ENCODE measurements around the gene BTAF1.

BTAF1 gene

GRCh38 chr10:91908337-91909116 is 15.0 kb upstream of the BTAF1 start:
- peak; percentile 44 to 55 for DNase-seq (ENCODE audit: low read depth in 1 of 2, low spot score in 1 of 2)

- no peak for DNase-seq (ENCODE audit: low read depth in 1 of 2, low spot score in 1 of 2)
Observed at GRCh38 chr10:91909117-91909677, 14.4 kb upstream of the BTAF1 start, which contains the start of gene FGFBP3. Gene FGFBP3 (minus strand): TSS chr10:91909486. CDS start chr10:91908969, 517 bp downstream.

- no peak for DNase-seq (ENCODE audit: low read depth in 1 of 2, low spot score in 1 of 2)
Observed at GRCh38 chr10:91910467-91910866, 13.1 kb upstream of the BTAF1 start.

- no peak for DNase-seq (ENCODE audit: low read depth in 1 of 2, low spot score in 1 of 2)
Observed at GRCh38 chr10:91919651-91920050, 3.9 kb upstream of the BTAF1 start.

DNA sequence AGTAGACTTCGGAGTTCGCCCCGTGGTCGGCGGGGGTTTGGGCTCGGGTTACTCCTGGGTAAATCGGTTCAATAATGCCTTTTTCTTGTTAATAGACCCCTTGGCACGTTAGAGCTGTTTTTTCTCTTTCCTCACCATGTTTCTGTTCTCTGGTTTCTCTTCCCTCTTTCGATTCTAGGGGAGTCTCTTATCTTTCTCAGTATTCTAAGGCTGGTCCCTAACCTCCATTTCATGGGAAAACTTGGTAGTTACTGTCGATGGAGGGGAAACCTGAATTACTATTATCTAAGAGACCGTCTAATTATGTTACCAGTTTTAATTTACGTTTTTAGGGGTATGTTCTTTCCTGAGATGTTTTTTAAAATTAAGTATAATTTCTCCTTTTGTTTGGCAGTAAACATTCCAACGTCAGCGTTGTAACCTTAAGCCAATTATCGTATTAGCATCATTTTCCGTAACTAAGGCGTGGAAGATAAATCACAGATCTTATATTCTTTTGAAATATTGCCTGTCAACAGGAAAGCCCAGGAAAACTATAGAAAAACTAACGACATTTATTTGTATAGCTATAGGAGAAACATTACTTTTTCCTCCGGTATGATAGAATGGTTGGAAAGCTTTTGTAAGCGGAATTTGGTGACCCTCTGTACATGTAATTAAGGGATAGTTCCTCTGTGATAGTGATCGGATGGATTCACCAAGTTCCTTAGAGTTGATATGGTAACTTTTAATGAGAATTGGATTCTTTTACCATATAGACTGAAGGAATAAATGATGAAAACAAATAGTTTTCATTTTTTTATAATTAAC is 847 bp downstream of the BTAF1 start:
- no peak for DNase-seq (ENCODE audit: low read depth in 1 of 2, low spot score in 1 of 2)

DNA sequence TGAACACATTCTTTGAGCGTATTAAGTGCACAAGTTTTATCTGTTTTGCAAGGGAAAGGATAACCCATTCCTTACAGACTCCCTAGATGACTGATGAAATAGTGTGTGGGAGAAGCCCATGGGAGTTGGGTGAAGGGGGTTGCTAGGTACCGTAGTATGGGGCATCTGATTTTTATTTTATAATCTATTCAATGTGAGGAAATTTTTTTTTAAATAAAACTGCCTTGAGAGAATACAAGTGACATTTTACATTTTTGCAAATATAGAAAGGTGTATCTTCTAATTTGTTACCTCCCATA is 1.4 kb downstream of the BTAF1 start:
- DNase-seq (ENCODE audit: low read depth in 1 of 2, low spot score in 1 of 2) = no peak

DNA sequence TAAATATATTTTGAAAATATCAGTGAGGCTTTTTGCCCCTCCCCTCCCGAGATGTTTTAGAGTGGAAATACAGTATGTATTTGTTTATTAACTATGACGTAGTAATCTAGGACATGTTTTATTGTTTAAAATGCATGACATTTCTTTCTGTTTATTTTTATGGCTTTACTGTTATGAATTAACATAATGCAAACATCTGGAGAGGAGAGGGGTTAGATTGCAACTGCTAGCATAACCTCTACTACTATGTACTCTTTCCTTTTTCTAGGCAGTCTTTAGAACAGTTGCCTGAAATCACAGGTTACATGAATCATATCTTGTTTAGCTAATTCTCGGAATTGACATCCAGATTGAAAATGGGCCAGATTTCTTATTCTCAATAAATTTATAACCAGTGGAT is 7.4 kb downstream of the BTAF1 start:
- no peak for DNase-seq (ENCODE audit: low read depth in 1 of 2, low spot score in 1 of 2)

DNA sequence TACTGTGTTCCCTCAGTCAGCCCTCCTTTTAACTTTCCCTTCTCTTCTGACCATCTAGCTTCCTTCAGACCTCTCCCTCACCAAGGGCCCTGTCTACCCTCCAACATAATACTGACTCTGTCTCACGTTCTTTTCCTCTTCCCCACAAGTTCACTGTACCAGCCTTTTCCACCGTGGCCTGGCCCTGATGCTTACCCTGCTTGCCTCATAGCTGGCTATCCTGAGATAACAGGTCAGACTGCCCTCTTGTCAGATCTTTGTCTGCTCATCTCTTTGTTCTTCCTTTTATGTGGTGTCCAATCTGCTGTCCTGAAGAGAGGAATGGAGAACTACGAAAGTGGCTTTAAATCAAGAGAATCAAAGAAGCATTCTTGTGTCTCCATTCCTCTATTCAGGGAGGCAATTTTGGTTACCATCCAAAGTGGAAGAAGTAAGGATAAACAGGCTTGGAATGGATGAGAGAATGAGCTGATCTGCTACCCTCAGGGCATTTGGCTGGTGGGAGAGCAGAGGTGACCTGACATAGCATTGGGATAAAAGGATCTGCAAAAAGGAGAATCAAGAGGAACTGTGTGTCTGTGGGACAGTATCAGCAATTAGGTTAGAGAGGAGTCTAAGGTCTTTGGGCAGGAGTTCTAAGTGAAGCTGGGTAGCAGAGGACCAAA is 8.1 kb downstream of the BTAF1 start:
- DNase-seq (ENCODE audit: low read depth in 1 of 2, low spot score in 1 of 2) = no peak

GRCh38 chr10:91932737-91933136 is 9.2 kb downstream of the BTAF1 start:
- DNase-seq (ENCODE audit: low read depth in 1 of 2, low spot score in 1 of 2) = no peak

GRCh38 chr10:91935886-91936285 is 12.3 kb downstream of the BTAF1 start:
- no peak for DNase-seq (ENCODE audit: low read depth in 1 of 2, low spot score in 1 of 2)

DNA sequence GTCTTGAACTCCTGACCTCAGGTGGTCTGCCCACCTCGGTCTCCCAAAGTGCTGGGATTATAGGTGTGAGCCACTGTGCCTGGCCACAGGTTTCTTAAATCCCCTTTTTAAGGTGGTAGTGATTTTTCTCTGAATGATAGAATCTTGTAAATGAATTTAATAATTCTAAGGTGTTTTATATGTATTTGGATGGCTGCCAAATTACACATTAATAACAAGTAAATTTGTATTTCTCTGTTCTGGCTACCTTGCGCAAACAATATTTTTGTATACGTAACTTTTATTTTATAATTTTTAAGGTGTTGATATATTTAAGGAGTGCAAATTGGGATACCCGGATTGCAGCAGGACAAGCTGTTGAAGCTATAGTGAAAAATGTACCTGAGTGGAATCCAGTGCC is 16.1 kb downstream of the BTAF1 start:
- DNase-seq (ENCODE audit: low read depth in 1 of 2, low spot score in 1 of 2) = no peak

DNA sequence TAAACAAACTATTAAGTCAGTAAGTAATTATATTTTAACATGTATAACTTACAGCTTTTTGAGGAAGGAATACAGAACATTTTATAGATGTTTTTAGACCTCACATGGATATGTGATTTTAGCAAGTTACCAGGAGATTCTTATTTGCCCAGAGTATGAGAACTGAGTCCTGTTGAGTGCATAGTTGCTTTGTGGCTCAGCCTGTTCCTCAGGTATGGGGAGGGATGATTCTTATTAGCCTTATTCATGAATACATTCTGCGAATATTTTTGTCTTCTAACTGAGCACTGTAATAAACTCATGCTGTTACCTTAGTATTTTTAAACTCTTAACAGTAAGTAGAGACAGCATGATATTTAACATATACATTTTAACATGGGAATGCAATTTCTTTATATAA is 17.9 kb downstream of the BTAF1 start:
- DNase-seq (ENCODE audit: low read depth in 1 of 2, low spot score in 1 of 2) = no peak

GRCh38 chr10:91944880-91945630 is 21.5 kb downstream of the BTAF1 start:
- no peak for DNase-seq (ENCODE audit: low read depth in 1 of 2, low spot score in 1 of 2)

GRCh38 chr10:91953600-91954160 is 30.1 kb downstream of the BTAF1 start:
- no peak for DNase-seq (ENCODE audit: low read depth in 1 of 2, low spot score in 1 of 2)

- DNase-seq (ENCODE audit: low read depth in 1 of 2, low spot score in 1 of 2) = no peak
Observed at GRCh38 chr10:91955114-91955513, 31.5 kb downstream of the BTAF1 start.

DNA sequence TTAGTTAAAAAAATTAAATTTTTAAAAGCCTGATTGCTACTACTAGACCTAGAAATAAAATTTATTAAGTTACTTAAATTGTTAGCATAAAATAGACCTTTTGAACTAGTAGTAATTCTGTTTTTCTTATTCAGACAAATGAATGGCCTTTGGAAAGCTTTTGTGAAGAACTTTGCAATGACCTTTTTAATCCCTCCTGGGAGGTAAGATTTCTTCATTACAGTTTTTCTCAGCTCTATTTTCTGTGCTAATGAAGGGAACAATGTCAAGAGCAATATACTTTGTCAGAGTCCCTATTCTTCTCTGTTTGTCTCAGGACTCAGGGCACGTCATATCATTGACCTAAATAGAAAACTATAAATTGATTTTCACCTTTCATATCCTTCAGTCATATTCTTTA is 33.5 kb downstream of the BTAF1 start:
- DNase-seq (ENCODE audit: low read depth in 1 of 2, low spot score in 1 of 2) = no peak

GRCh38 chr10:91969297-91969696 is 45.7 kb downstream of the BTAF1 start:
- no peak for DNase-seq (ENCODE audit: low read depth in 1 of 2, low spot score in 1 of 2)

DNA sequence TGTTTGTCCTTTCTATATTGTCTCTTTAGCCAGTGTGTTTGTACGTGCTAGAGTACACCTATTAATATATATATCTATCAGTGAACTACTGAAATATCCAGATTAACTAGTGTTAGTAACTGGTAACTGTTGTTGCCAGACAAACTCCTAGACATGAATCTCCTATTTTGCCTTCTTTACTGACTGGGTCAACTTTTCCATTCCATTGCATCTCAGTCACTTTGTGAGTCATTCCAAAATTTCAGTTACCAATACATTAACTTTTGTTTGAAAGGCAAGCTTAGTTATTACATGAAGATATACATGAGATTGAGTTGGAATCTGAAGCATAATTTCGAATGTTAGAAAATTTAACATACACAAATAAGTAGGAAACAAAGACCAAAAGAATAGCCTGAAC is 51.4 kb downstream of the BTAF1 start:
- no peak for DNase-seq (ENCODE audit: low read depth in 1 of 2, low spot score in 1 of 2)

GRCh38 chr10:91975438-91975837 is 51.9 kb downstream of the BTAF1 start:
- DNase-seq (ENCODE audit: low read depth in 1 of 2, low spot score in 1 of 2) = no peak

- no peak for DNase-seq (ENCODE audit: low read depth in 1 of 2, low spot score in 1 of 2)
Observed at GRCh38 chr10:91976317-91977051, 52.9 kb downstream of the BTAF1 start.

Data from activated T-helper 1 cell treated with anti-CD3 and anti-CD28 coated beads, Interleukin-2, amount 50 U/mL, for 16 hours (primary cell).